GM19351 (cell line): ENCODE measurements around the gene CPNE2.

Experiments
- ATAC-seq: cut with Tn5 transposase; IDR thresholded peaks from one replicate; pipeline ENCODE4 v1.9.1; 2021; ENCODE audit warnings: mild to moderate bottlenecking, moderate library complexity; ENCODE audit not compliant: unreplicated experiment

Gene CPNE2

GRCh38 chr16:57191056-57191571 is 98.7 kb downstream of the CPNE2 start:
- no peak for ATAC-seq

GRCh38 chr16:57192146-57192545 is 99.8 kb downstream of the CPNE2 start:
- no peak for ATAC-seq

GRCh38 chr16:57192720-57193486 is 100.5 kb downstream of the CPNE2 start:
- no peak for ATAC-seq

GRCh38 chr16:57194512-57194911 is 102.1 kb downstream of the CPNE2 start:
- ATAC-seq, result no peak

- no peak for ATAC-seq
These were observed 103.9 kb downstream of the CPNE2 start for GRCh38 chr16:57196286-57196685.

- ATAC-seq, result no peak
These were observed 104.4 kb downstream of the CPNE2 start for GRCh38 chr16:57196753-57197152.
